H1 (cell line): ENCODE measurements around the gene HOOK1. TPM values are rescaled to one million over a fixed set of nuclear protein-coding genes. Genes with fewer than 3 reads are reported as not detected.

Experiments used
- CTCF ChIA-PET: fragments of 300-600 bp; sonication (Branson Sonifier 250); formaldehyde crosslinking; loops from one replicate; lab custom pipeline; 2021; ENCODE audit not compliant: partially characterized antibody; lab: Charles Lee
- POLR2A ChIA-PET: fragments of 300-600 bp; sonication (Branson Sonifier 250); formaldehyde crosslinking; loops from one replicate; lab custom pipeline; 2021; ENCODE audit warnings: inconsistent platforms; ENCODE audit not compliant: partially characterized antibody; lab: Charles Lee
- DNase-seq, 2 experiments: peaks; one replicate each; pipeline versions ENCODE4 v3.0.0 to v3.0.0-alpha.2; 2010 to 2022; ENCODE audit warnings: low spot score in 2 of 2, low read depth in 1 of 2, mixed read lengths in 1 of 2
- FAIRE-seq: peaks from 2 replicates; lab custom pipeline; 2011; peaks lifted over from hg19 to GRCh38; lab: Jason Lieb, UNC
- H2AFZ ChIP-seq: 2 replicates; pipeline ENCODE4 v1.8.1; 2012; ENCODE audit warnings: low read length, inconsistent platforms
- H2AK5ac ChIP-seq: 2 replicates; pipeline ENCODE4 v1.6.1; 2013; ENCODE audit warnings: low read depth, low read length
- H2BK120ac ChIP-seq: replicated peaks from 2 replicates; pipeline ENCODE3; 2013; ENCODE audit warnings: low read depth, low read length, inconsistent platforms
- H2BK12ac ChIP-seq: 2 replicates; pipeline ENCODE4 v1.6.1; 2013; ENCODE audit warnings: low read depth, low read length
- H2BK15ac ChIP-seq: 2 replicates; pipeline ENCODE4 v1.6.1; 2013; ENCODE audit warnings: low read length
- H2BK20ac ChIP-seq: 2 replicates; pipeline ENCODE4 v1.6.1; 2013; ENCODE audit warnings: low read length
- H2BK5ac ChIP-seq: 2 replicates; pipeline ENCODE4 v1.6.1; 2013; ENCODE audit warnings: low read depth, low read length
- H3K14ac ChIP-seq: 2 replicates; pipeline ENCODE4 v1.6.1; 2013; ENCODE audit warnings: inconsistent platforms; ENCODE audit not compliant: insufficient read length
- H3K18ac ChIP-seq: 2 replicates; pipeline ENCODE4 v1.6.1; 2013; ENCODE audit warnings: low read length; ENCODE audit errors: extremely low read depth
- H3K23ac ChIP-seq: 2 replicates; pipeline ENCODE4 v1.6.1; 2013; ENCODE audit warnings: inconsistent platforms; ENCODE audit not compliant: insufficient read length
- H3K23me2 ChIP-seq: 2 replicates; pipeline ENCODE4 v1.6.1; 2013; ENCODE audit warnings: low read depth, low read length
- H3K27ac ChIP-seq: 2 replicates; pipeline ENCODE4 v1.6.1; 2011; ENCODE audit warnings: low read depth, low read length, inconsistent platforms
- H3K27me3 ChIP-seq, 4 experiments: replicated peaks in 1 of 4; 1 replicate in 1 of 4; 2 replicates in 3 of 4; pipeline versions ENCODE4 v1.6.1 to v1.8.1; 2011 to 2013; ENCODE audit warnings: low read length in 3 of 4, mild to moderate bottlenecking in 3 of 4, inconsistent platforms in 2 of 4, mixed read lengths in 2 of 4, moderate library complexity in 1 of 4; ENCODE audit not compliant: control insufficient read depth in 3 of 4, insufficient read depth in 3 of 4; ENCODE audit errors: extremely low read depth in 1 of 4
- H3K36me3 ChIP-seq, 4 experiments: 2 replicates each; pipeline versions ENCODE4 v1.6.1 to v1.8.1; 2011 to 2013; ENCODE audit warnings: mild to moderate bottlenecking in 4 of 4, low read length in 3 of 4, moderate library complexity in 2 of 4, control low read depth in 1 of 4, inconsistent platforms in 1 of 4; ENCODE audit not compliant: insufficient read depth in 4 of 4, control insufficient read depth in 2 of 4
- H3K4ac ChIP-seq: replicated peaks from 2 replicates; pipeline ENCODE3; 2013; ENCODE audit warnings: low read length, low read depth, mixed read lengths, inconsistent platforms; ENCODE audit not compliant: insufficient read length
- H3K4me1 ChIP-seq, 4 experiments: replicated peaks in 1 of 4; 1 replicate in 1 of 4; 2 replicates in 3 of 4; pipeline versions ENCODE4 v1.6.1 to v1.8.1; 2011 to 2013; ENCODE audit warnings: low read length in 3 of 4, inconsistent platforms in 2 of 4, mixed read lengths in 1 of 4; ENCODE audit not compliant: insufficient read depth in 4 of 4, control insufficient read depth in 3 of 4
- H3K4me2 ChIP-seq, 2 experiments: 2 replicates each; pipeline versions ENCODE4 v1.6.1 to v1.8.1; 2011 to 2013; ENCODE audit warnings: low read depth in 2 of 2, low read length in 2 of 2, control low read depth in 1 of 2, inconsistent platforms in 1 of 2, mild to moderate bottlenecking in 1 of 2; ENCODE audit not compliant: insufficient read depth in 1 of 2
- H3K4me3 ChIP-seq, 4 experiments: fragments of 200-600, 300-600 bp in 1 of 4; sonication (generic), shearing (Covaris generic), sonication (Bioruptor Twin) in 1 of 4; 2 replicates each; pipeline versions ENCODE4 v1.5.1 to v1.8.1; 2011 to 2016; ENCODE audit warnings: low read length in 4 of 4, low read depth in 3 of 4, control low read depth in 2 of 4, inconsistent platforms in 2 of 4, mild to moderate bottlenecking in 2 of 4, mixed read lengths in 1 of 4, moderate library complexity in 1 of 4; ENCODE audit not compliant: insufficient read depth in 2 of 4; ENCODE audit errors: extremely low read depth in 1 of 4
- H3K56ac ChIP-seq: replicated peaks from 2 replicates; pipeline ENCODE3; 2013; ENCODE audit warnings: low read depth, mild to moderate bottlenecking, mixed read lengths, low read length, inconsistent platforms; ENCODE audit not compliant: insufficient read length
- H3K79me1 ChIP-seq: 2 replicates; pipeline ENCODE4 v1.6.1; 2013; ENCODE audit warnings: low read depth, low read length, control low read depth
- H3K79me2 ChIP-seq, 2 experiments: 2 replicates each; pipeline versions ENCODE4 v1.6.1 to v1.8.1; 2012 to 2013; ENCODE audit warnings: low read length in 2 of 2, mild to moderate bottlenecking in 2 of 2, inconsistent platforms in 1 of 2; ENCODE audit not compliant: insufficient read depth in 2 of 2, control insufficient read depth in 1 of 2
- H3K9ac ChIP-seq, 4 experiments: replicated peaks in 1 of 4; 1 replicate in 1 of 4; 2 replicates in 3 of 4; pipeline versions ENCODE4 v1.6.1 to v1.8.1; 2011 to 2013; ENCODE audit warnings: low read depth in 3 of 4, low read length in 3 of 4, control low read depth in 2 of 4, mild to moderate bottlenecking in 2 of 4, moderate library complexity in 2 of 4, inconsistent platforms in 1 of 4; ENCODE audit errors: extremely low read depth in 1 of 4
- H3K9me3 ChIP-seq, 2 experiments: 2 replicates each; pipeline versions ENCODE4 v1.6.1 to v1.8.1; 2012 to 2013; ENCODE audit warnings: mild to moderate bottlenecking in 2 of 2, moderate library complexity in 2 of 2, control low read depth in 1 of 2, inconsistent platforms in 1 of 2, low read depth in 1 of 2, low read length in 1 of 2, mixed read lengths in 1 of 2; ENCODE audit not compliant: insufficient read depth in 2 of 2
- H4K20me1 ChIP-seq, 2 experiments: replicated peaks in 1 of 2; 2 replicates each; pipeline versions ENCODE3 to v1.8.1; 2011 to 2013; ENCODE audit warnings: inconsistent platforms in 2 of 2, low read length in 2 of 2, mild to moderate bottlenecking in 1 of 2; ENCODE audit not compliant: insufficient read depth in 2 of 2, control insufficient read depth in 1 of 2
- H4K5ac ChIP-seq: 2 replicates; pipeline ENCODE4 v1.6.1; 2013; ENCODE audit warnings: low read length, low read depth, mixed read lengths, inconsistent platforms; ENCODE audit not compliant: insufficient read length
- H4K8ac ChIP-seq: 2 replicates; pipeline ENCODE4 v1.8.0; 2013; ENCODE audit warnings: mild to moderate bottlenecking, moderate library complexity, low read length, inconsistent platforms; ENCODE audit not compliant: insufficient read depth; ENCODE audit errors: extremely low read depth
- H4K91ac ChIP-seq: replicated peaks from 2 replicates; pipeline ENCODE3; 2013; ENCODE audit warnings: low read length, mixed read lengths, inconsistent platforms; ENCODE audit not compliant: insufficient read length
- BACH1 ChIP-seq: IDR thresholded peaks from 2 replicates; pipeline ENCODE4 v1.6.1; 2012; ENCODE audit warnings: low read length, improper control_type of control experiment
- CHD2 ChIP-seq: IDR thresholded peaks from 2 replicates; pipeline ENCODE4 v1.6.1; 2012; ENCODE audit warnings: low read length, improper control_type of control experiment
- EZH2 ChIP-seq: fragments of 200-600 bp; sonication (generic); IDR thresholded peaks from 2 replicates; pipeline ENCODE4 v1.7.1; 2012; ENCODE audit warnings: low read depth, mild to moderate bottlenecking, moderate library complexity, low read length, inconsistent platforms; ENCODE audit not compliant: severe bottlenecking
- HDAC6 ChIP-seq: IDR thresholded peaks from one replicate; pipeline ENCODE4 v1.7.1; 2012; ENCODE audit warnings: low read depth, mild to moderate bottlenecking, inconsistent platforms, low read length, moderate library complexity
- KDM5A ChIP-seq: fragments of 200-600 bp; IDR thresholded peaks from 2 replicates; pipeline ENCODE4 v1.7.1; 2012; ENCODE audit warnings: mild to moderate bottlenecking, low read length, inconsistent platforms, mixed read lengths
- NANOG ChIP-seq: IDR thresholded peaks from 2 replicates; pipeline ENCODE4 v1.6.1; 2011; ENCODE audit warnings: low read length, low read depth, mild to moderate bottlenecking, inconsistent platforms; ENCODE audit not compliant: insufficient read depth, poor library complexity, severe bottlenecking
- YY1 ChIP-seq: IDR thresholded peaks from 2 replicates; pipeline ENCODE4 v1.6.1; 2011; ENCODE audit warnings: low read depth, mild to moderate bottlenecking, low read length
- WGBS, 2 experiments: shearing (Covaris generic) in 1 of 2; methylation state at CpG; one replicate each; pipeline versions ENCODE4 v1.1.6 to v1.1.7; 2013 to 2015; ENCODE audit warnings: low lambda C conversion rate in 2 of 2, mixed read lengths in 2 of 2, inconsistent platforms in 1 of 2, low coverage in 1 of 2, missing lambda C conversion rate in 1 of 2; ENCODE audit not compliant: insufficient replicate concordance in 2 of 2, insufficient coverage in 1 of 2, insufficient read length in 1 of 2; ENCODE audit errors: extremely low coverage in 1 of 2, missing lambda C conversion rate in 1 of 2; 5-methylcytosine and 5-hydroxymethylcytosine counted together
- polyA plus RNA-seq, 7 experiments: library from polyadenylated mRNA; depleted of rRNA in 3 of 7; stranded (reverse) in 5 of 7; unstranded in 2 of 7; fragments of >200 nt in 5 of 7; fragments of 200-250 nt in 2 of 7; gene quantifications; 1 replicate in 5 of 7; 2 replicates in 1 of 7; 4 replicates in 1 of 7; pipeline versions ENCODE4 v1.2.1 to v1.2.3, GENCODE V29; 2011 to 2013; ENCODE audit warnings: missing spikeins in 2 of 7, mixed read lengths in 2 of 7
- total RNA-seq: library from RNA; stranded (reverse); fragmentation: NEBNext Ultra II Directional; extraction: Animal tissue kit (Norgen Biotek cat#: 25700); gene quantifications from 2 replicates; pipeline ENCODE4 v1.2.1, GENCODE V29; 2021
- TF ChIP-seq, protein P1 (sequence below): IDR thresholded peaks from 2 replicates; pipeline ENCODE4 v1.6.1; 2012; ENCODE audit warnings: inconsistent platforms

The HOOK1 gene
- total and polyA plus RNA-seq, 2 of the 8 experiments (the other 6 are each of a cell fraction or from before 2014, with no cell fraction given) = 5.6 to 34.5 TPM

DNA sequence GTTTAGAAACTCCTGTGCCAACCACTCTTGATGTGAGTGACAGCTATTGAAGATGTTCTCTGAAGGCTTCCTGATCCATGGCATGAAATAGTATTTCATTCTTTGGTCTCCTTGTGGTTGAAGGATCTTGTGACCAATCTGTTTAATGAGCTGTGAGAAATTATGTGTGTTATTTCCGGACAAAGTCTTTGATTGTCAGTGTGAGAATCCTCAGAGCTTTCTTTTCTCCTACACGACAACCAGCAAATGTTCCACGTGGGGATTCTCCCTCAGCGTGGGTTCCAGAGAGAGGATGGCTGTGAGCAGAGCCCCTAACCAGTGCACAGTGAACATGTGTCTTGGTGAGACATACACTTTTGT, 45.0 kb upstream of the HOOK1 start:
- Histone ChIP-seq H2AFZ (no peak overlapping the region), H2BK5ac (no peak overlapping the region)
- WGBS, 2 experiments = 89% methylated on average over 4 of the region's 4 CpGs; no CpG with 5 or more reads in 1 of the 2 experiments
- no peak for TF ChIP-seq YY1
- no peak for TF ChIP-seq NANOG
- TF ChIP-seq, protein P1, sequence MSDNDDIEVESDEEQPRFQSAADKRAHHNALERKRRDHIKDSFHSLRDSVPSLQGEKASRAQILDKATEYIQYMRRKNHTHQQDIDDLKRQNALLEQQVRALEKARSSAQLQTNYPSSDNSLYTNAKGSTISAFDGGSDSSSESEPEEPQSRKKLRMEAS = no peak
- TF ChIP-seq KDM5A = no peak
- no peak for TF ChIP-seq EZH2
- TF ChIP-seq BACH1 = no peak
- TF ChIP-seq HDAC6 = no peak
- no peak for TF ChIP-seq CHD2

More for the DNA sequence above, 45.0 kb upstream of the HOOK1 start:
- Histone ChIP-seq H3K23me2 (no peaks in the 10 kb centered on the region), H3K79me1 (no peaks in the 10 kb centered on the region), H2AK5ac (no peak overlapping the region), H3K79me2 (no peaks in the 10 kb centered on the region), H3K4me2 (no peak overlapping the region), H4K8ac (no peak overlapping the region), H3K27ac (no peak overlapping the region), H3K14ac (no peak overlapping the region), H4K91ac (no peak overlapping the region), H3K23ac (no peak overlapping the region), H2BK15ac (no peak overlapping the region), H3K56ac (no peak overlapping the region), H3K4ac (no peak overlapping the region), H3K4me3 (no peak overlapping the region), H3K18ac (no peak overlapping the region), H2BK12ac (no peak overlapping the region), H4K20me1 (no peaks in the 10 kb centered on the region), H3K36me3 (no peaks in the 10 kb centered on the region), H2BK20ac (no peak overlapping the region), H3K9ac (no peak overlapping the region), H3K27me3 (no peaks in the 10 kb centered on the region), H4K5ac (no peak overlapping the region), H3K9me3 (no peaks in the 10 kb centered on the region), H3K4me1 (peaks cover 0 to 6% (median 2%) of the 10 kb centered on the region in 4 experiments; a peak in 1 of 7 replicates), H2BK120ac (no peak overlapping the region)
- no peak for DNase-seq
- no peak for FAIRE-seq
- ChIA-PET CTCF (interaction anchor here (0.6 to 2.2 kb wide), 3 partner anchors 11 to 227 kb away, joined by 3 to 9 read pairs (median 3); no protein-coding TSS in a partner anchor), POLR2A (no interaction called here)
